Activated T-cell treated with anti-CD3 and anti-CD28 coated beads, Interleukin-2, amount 50 U/mL, for 48 hours (primary cell): ENCODE measurements around the gene TTC28.

Source experiments
- DNase-seq, 2 experiments: peaks; one replicate each; pipeline ENCODE4 v3.0.0-alpha.2; 2020

TTC28 gene

GRCh38 chr22:28031383-28031922 lies 648.2 kb downstream of the TTC28 start:
- DNase-seq, result no peak

GRCh38 chr22:28030473-28030872 lies 649.2 kb downstream of the TTC28 start:
- DNase-seq, result no peak

DNA sequence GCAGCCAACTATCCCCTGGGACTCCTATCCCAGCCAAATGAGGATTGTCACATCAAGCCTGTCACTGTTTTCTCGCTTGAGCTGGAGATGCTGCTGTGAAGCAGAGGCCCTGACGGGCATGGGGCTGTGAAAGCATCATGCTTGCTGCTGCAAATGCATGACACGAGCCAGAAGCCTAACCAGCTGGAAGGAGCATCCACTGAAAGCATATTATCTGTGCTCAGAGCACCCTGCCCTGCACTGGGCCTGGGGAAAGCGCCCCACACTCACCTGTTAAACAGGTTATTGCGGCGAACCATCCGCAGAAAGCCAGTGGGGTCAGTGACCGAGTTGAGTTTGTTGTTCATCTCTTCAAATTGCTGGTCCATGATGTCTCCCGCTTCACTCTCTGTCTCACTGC lies 649.7 kb downstream of the TTC28 start:
- no peak for DNase-seq

- DNase-seq, result peak in 1 of 2 experiments; percentile 10
Observed at GRCh38 chr22:28029201-28029948, 650.3 kb downstream of the TTC28 start.

DNA sequence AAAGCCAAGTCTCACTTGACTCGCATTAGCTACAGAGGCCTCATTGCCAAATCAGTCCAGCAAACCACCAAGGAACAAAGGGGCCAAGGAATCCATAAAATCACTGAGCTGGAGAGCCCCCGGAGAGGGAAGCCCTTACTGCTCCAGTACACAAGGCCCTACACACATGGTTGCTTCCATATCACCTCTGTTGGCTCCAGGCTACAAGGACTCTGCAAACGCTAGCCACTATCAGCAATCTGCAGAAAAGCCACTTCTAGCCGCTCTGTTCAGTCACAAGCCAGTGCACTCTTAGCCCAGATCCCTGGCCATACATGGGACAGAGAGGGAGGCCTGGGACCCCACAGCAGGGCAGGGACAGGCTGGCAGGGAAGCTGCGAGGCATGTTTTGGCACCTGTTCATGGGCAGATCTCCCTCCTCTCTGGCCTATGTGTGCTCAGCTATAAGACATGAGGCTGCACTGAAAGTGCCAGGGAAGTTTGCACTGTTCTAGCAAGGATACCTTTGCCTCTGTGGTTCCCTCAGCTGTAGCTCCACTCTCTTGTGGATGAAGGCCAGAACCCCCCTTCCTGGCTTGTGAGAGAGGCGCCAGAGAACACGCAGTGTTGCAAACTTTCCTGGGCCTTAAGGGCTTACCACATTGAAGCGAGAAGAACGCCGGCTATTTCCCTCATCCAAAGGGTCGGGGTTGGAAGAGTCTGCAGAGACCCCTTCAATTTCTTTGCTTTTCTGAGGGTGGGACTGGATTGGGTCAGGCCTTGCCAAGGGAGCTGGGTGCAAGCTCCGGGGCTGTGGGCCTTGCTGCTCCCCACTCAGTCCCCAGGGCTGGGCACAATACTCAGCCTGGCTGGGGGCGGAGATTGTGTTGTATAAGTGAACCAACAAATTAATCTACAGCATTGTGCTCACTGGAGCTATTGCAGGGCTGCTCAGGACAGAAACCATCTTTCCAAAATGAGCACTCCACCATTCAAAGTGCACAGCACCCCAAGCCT lies 651.9 kb downstream of the TTC28 start:
- DNase-seq, result peak; percentile 4 to 11

DNA sequence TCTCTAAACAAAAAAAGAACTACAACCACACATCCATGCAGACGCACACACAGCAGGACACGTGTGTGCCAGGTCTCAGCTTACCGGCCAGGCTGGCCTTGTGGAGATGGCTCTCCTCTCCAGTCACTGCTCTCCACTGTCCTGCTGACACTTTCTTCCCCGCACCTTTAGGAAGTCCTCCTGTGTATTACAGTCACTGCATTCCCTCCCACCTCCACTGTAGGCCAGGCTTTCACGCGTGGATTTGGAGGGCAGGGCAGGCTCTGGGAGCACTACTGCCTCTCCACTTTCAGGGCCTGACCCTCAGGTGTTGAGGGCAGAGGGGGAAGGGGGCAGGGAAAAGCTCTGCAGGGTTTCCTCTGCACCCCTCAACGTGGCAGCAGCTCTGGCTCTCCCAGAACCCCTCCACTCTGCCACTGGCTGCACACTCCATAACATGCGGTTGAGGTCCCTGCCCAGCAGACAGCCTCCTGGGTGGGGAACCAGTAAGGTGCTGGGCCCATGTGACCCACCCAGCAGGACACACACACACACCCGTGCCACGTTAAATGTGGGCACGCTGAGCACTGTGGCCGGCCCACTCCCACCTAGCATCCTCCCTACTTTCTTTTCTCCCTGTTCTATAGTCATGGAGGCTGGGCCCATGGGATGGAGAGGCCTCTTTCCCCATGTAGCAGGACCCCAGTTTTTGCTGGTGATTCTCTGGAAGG lies 653.6 kb downstream of the TTC28 start:
- DNase-seq, result no peak

- DNase-seq, result no peak
Observed at GRCh38 chr22:28025333-28025732, 654.3 kb downstream of the TTC28 start.

DNA sequence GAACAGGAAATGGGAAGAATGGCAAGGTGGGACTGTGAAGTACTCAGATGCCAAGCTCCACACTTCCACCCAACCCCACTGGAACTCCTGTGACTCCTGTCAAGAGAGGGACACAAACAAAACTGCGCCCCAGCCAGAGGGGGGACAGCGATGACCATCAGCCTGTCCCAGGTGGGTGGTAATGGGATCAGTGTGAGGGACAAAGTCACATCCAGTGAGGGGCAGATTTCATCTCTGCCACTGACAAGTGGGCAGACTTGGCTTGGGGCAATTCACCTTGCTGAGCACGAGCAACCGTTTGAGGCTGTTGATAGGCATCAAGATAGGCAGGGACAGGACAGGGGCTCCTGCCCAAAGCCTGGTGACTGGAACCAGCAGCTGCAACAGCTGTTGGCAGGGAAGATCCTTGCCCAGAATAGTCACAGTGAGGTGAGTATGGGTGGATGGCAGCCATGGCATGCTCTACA lies 655.2 kb downstream of the TTC28 start:
- DNase-seq, result no peak

GRCh38 chr22:28023774-28024173 lies 655.9 kb downstream of the TTC28 start:
- no peak for DNase-seq

- no peak for DNase-seq
Observed at GRCh38 chr22:28023036-28023435, 656.6 kb downstream of the TTC28 start.

GRCh38 chr22:28021998-28022660 lies 657.5 kb downstream of the TTC28 start:
- no peak for DNase-seq

DNA sequence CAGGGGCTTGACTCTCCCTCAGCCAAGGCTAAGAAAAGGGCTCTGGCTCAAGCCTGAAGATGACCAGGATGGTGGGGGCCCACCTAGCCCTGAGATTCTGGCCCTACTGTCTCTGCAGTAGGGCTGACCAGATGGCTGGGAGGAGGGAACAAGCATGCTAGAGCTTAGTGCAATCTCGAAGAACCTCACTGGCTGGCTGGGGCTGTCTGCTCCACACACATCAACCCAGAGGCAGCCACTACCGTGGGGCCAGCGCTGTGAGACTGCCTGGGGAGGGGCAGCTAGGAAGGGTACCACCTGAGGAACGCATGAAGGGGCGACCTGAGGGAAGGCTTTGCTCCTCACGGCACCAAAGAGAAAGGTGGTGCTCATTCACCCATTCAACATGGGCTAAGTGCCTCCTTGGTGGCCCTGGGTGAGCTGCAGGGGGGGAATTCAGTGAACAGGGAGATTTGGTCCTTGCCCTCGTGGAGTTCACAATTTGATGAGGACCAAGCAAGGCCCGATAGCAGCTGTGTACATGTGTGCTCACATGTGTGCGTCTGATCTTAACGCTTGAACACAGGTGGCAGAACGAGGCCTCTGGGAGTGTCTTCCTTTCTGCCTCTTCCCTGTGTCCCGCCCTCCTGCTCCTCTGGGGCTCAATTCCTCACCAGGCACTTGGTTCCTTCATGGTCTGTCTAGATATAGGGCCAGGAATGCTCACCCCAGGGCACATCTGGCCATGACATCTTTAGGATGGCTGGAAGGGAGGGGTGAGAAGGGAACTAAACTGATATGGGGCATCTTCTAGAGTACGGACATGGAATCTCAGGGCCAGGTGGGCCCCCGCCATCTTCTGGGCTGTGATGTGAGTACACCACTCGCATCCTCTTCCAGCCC lies 658.3 kb downstream of the TTC28 start:
- no peak for DNase-seq

DNA sequence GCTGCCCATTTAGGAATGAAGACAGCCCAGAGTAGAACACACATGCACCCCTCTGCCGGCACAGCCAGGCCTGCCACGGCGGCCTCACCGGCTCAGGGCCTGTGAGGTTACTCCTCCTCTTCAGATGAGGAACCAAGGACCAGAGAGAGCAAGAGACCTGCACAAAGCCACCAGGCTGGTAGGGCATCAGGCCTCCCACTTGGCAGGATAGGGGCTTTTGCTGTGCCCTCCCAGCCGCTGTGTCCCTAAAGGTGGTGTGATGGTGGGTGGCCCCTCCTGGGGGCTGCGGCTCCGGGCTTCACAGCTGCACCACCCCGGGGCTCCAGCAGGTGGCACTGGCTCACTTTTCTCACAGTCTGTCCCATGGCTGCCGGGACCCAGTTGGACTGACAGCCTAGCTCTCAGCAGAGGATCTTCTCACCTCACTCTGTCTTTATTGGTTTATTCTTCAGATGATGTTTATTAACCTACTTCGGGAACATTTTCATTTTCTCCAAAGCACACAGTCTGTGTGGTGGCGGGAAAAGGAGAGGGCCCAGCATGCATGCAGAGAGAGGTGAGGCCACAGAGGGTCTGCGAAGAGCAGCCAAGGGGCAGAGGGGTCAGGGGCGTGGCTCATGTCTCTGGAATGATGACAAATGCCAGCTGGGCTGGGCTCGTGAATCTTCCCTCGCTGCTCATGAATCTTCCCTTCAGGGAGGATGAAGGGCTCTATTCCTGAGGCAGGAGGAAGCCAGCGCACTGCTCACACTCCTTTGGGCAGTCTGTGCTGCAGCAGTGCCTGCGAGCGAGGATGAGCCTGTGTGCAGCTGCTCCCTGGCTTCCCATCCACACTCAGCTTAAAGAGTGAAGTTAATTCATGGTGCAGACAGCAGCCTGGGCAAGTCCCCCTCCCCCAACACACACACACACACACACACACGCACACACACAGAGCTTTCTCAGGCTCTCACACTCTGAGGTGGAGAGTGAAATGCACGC lies 659.5 kb downstream of the TTC28 start:
- DNase-seq, result peak; percentile 78 to 82

DNA sequence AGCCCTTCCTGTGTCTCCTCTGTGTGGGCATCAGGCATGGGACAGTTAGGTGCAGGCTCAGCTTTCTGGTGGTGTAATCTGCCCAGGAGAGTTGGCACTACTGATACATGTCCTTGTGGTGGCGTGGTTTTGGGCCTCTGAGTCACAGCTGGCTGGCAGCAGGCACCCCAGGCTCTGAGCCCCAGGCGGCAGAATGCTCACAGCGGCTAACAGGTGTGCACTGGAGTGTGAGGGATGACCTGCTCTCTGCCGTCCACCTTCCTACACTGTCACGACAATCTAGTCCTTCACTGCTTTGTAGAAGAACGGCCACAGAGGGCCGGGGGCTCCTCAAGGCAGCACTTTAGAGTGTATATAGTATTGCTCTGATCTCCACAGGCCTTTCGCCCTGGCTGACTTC lies 660.3 kb downstream of the TTC28 start:
- DNase-seq, result no peak

DNA sequence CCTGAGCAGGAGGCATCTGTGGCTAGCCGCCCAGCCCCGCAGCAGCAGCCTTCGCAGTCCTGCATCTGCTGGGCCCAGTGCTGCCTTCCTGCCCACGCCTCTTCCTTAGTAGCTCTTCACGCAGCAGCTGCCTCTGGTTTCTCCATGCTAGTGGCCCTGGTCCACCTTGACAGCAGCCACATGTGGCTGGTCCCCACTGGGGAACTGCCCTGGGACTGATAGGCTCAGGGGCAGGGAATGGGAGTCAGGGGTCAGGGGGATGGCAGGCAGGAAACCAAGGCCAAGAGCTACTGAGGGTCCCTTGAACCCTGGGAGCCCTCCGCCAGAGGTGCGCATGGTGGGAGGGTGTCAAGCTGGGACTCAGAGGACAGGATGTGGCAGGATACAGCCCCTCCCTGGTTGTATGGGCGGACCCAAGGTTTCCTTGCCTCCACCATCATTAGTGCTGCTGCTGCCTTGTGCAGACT lies 661.1 kb downstream of the TTC28 start:
- no peak for DNase-seq

- DNase-seq, result no peak
Observed at GRCh38 chr22:28017859-28018258, 661.8 kb downstream of the TTC28 start.

DNA sequence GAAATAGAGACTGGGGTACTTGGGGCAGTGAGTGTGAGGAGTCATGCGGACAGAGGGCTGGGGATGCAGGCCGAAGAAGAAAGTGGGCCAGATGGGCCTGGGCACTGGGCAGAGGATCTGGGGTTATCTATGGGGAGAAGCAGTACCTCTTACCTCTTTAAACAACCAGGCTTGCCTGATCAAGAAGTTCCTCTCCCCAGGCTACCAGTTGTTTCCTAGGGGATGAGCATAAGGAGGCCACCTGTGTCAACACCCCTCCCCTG lies 662.2 kb downstream of the TTC28 start:
- DNase-seq, result no peak

DNA sequence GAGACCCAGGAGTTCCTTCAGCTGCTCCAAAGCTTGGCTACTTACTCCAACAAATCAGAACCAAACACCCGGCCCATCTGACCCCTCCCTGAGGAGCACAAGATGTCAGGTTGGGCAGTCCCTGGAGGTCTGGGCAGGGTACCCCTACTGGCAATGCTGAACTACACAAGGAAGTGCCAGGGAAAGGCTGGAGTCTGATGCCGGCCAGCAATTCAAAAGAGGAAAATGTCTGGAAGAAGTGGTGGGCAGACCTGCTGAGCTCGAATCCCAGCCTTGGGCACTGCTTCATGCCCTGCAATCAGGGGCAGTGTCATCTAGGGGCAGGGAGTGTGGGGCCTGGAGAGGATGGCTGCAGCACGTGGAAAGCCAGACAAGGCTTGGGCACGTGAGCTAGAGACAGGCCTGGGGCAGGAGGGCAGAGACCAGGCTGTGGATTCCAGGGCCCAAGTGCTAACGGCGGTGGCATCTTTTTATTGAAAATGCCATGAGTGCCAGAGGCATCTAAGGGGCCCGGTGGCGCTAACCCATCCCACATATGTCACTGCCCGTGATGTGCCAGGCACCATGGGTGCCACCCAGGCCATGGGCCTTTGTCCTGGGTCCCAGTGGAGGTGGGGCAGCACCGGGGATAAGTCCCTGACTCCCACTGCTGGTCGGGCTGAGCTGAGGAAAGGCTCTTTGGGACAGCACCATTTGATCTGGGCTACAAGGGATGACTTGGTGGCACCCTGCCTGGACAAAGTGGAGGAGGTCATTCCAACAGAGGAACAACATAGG lies 662.7 kb downstream of the TTC28 start:
- DNase-seq, result no peak
